HG02870 (cell line): ENCODE data around the gene ORMDL3.
"Not testable (repeated sequence)": the region's sequence is repeated elsewhere in the genome, so short reads cannot be mapped to it uniquely, and the experiment has no call there.

Source experiments
- ATAC-seq: cut with Tn5 transposase; IDR thresholded peaks from one replicate; pipeline ENCODE4 v1.9.1; 2021; ENCODE audit warnings: mild to moderate bottlenecking, moderate library complexity; ENCODE audit not compliant: unreplicated experiment

ORMDL3 gene

DNA sequence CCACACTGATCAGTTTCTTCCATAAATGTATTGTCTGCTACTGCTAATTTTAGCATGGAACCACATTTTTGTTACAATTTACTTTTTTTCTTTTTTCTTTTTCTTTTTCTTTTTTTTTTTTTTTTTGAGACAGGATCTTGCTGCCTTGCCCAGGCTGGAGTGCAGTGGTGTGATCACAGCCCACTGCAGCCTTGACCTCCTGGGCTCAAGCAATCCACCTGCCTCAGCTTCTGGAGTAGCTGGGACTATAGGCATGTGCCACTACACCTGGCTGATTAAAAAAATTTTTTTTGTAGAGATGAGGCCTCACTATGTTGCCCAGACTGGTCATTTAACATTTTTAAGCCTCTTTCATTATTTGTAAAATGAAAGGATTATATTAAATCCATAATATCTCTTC, 40.3 kb downstream of the ORMDL3 start:
- ATAC-seq, result no peak

DNA sequence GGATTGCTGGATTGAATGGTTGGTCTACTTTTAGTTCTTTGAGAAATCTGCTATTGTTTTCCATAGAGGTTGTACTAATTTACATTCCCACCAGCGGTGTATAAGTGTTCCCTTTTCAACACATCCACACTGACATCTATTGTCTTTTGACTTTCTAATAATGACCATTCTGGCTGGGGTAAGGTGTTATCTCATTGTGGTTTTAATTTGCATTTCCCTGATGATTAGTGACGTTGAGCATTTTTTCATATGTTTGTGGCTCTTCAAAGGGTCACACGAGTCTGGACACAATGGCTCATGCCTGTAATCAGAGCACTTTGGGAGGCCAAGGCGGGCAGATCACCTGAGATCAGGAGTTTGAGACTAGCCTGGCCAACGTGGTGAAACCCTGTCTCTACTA, 41.3 kb downstream of the ORMDL3 start:
- ATAC-seq, result not testable (repeated sequence)

DNA sequence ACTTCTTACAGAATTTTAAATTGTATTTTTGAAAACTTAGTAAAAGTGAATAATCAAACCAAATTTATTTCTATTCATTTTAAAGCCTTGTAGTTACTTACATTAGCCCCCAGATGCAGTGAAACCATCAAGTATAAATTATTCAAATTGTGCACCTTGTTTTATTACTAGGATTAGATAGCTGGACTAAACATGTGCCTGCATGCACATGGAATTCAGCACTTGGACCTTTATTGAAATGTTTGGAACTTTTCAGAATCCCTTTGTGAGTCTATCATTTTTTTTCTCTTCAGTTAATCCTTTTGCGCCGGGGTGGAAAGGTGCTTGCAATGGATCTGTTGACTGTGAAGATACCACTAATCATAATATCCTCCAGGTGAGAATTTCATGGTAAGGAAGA, 54.6 kb downstream of the ORMDL3 start:
- ATAC-seq, result no peak

- ATAC-seq, result no peak
Observed at GRCh38 chr17:39871801-39872200, 55.6 kb downstream of the ORMDL3 start.
